GM12891 (cell line): ENCODE results near the gene MVD.

Experiments used
- DNase-seq: peaks from one replicate; pipeline ENCODE4 v3.0.0; 2011; ENCODE audit warnings: low spot score; ENCODE audit not compliant: insufficient read length
- FAIRE-seq: peaks from 2 replicates; lab custom pipeline; 2011; peaks lifted over from hg19 to GRCh38; lab: Jason Lieb, UNC
- PAX5 ChIP-seq: IDR thresholded peaks from 2 replicates; pipeline ENCODE4 v1.6.1; 2011; ENCODE audit warnings: low read length, moderate library complexity, mild to moderate bottlenecking; ENCODE audit not compliant: insufficient read depth, severe bottlenecking
- POLR2A ChIP-seq: IDR thresholded peaks from 2 replicates; pipeline ENCODE4 v1.6.1; 2011; ENCODE audit warnings: low read depth, low read length, control low read depth
- POLR2AphosphoS5 ChIP-seq: IDR thresholded peaks from 2 replicates; pipeline ENCODE4 v1.6.1; 2011; ENCODE audit warnings: low read depth, low read length, control low read depth
- POU2F2 ChIP-seq: IDR thresholded peaks from 2 replicates; pipeline ENCODE4 v1.6.1; 2011; ENCODE audit warnings: low read depth, mild to moderate bottlenecking, control low read depth, low read length, moderate library complexity
- SPI1 ChIP-seq: IDR thresholded peaks from 2 replicates; pipeline ENCODE4 v1.6.1; 2011; ENCODE audit warnings: low read depth, low read length, control low read depth
- TAF1 ChIP-seq: IDR thresholded peaks from 2 replicates; pipeline ENCODE4 v1.6.1; 2011; ENCODE audit warnings: low read depth, low read length, control low read depth

Gene MVD

GRCh38 chr16:88657371-88657770 lies 5.5 kb downstream of the MVD start:
- DNase-seq = no peak
- TF ChIP-seq TAF1 (no peak), POLR2AphosphoS5 (0 out of 2 replicates have a peak, but pooled peaks have one; percentile 27)
- no peak for FAIRE-seq

- no peak for FAIRE-seq
- no peak for TF ChIP-seq POU2F2
- no peak for TF ChIP-seq POLR2AphosphoS5
- no peak for TF ChIP-seq TAF1
- no peak for TF ChIP-seq PAX5
- no peak for TF ChIP-seq SPI1
- no peak for TF ChIP-seq POLR2A
- no peak for DNase-seq
Observed at GRCh38 chr16:88656291-88656980, 6.5 kb downstream of the MVD start.

GRCh38 chr16:88655733-88656281 lies 7.1 kb downstream of the MVD start:
- no peak for TF ChIP-seq TAF1
- TF ChIP-seq SPI1 = no peak
- TF ChIP-seq POLR2A = no peak
- TF ChIP-seq POU2F2 = no peak
- TF ChIP-seq PAX5 = no peak
- no peak for TF ChIP-seq POLR2AphosphoS5
- FAIRE-seq (no peak), DNase-seq (no peak)

- DNase-seq (no peak), FAIRE-seq (no peak)
- TF ChIP-seq PAX5 (no peak), SPI1 (no peak), POLR2A (no peak), POLR2AphosphoS5 (no peak), TAF1 (no peak), POU2F2 (no peak)
Observed at GRCh38 chr16:88655053-88655732, 7.7 kb downstream of the MVD start.

- FAIRE-seq (no peak), DNase-seq (no peak)
- TF ChIP-seq POLR2AphosphoS5 (no peak), PAX5 (no peak), POLR2A (no peak), TAF1 (no peak), SPI1 (no peak), POU2F2 (no peak)
Observed at GRCh38 chr16:88654363-88655052, 8.4 kb downstream of the MVD start.

- no peak for FAIRE-seq
- TF ChIP-seq SPI1 (no peak), TAF1 (no peak), POLR2AphosphoS5 (no peak), POLR2A (no peak), PAX5 (no peak), POU2F2 (no peak)
- no peak for DNase-seq
Observed at GRCh38 chr16:88653596-88654362, 9.1 kb downstream of the MVD start.

GRCh38 chr16:88653101-88653500 lies 9.8 kb downstream of the MVD start:
- DNase-seq (no peak), FAIRE-seq (no peak)
- no peak for TF ChIP-seq POLR2A
- TF ChIP-seq TAF1 = no peak
- no peak for TF ChIP-seq POLR2AphosphoS5
- TF ChIP-seq SPI1 = no peak
- no peak for TF ChIP-seq POU2F2
- no peak for TF ChIP-seq PAX5

GRCh38 chr16:88652762-88653063 lies 10.2 kb downstream of the MVD start:
- no peak for DNase-seq
- no peak for FAIRE-seq
- TF ChIP-seq POU2F2 (no peak), PAX5 (no peak)
